ENCODE measurements around the gene SOX5.

DNA sequence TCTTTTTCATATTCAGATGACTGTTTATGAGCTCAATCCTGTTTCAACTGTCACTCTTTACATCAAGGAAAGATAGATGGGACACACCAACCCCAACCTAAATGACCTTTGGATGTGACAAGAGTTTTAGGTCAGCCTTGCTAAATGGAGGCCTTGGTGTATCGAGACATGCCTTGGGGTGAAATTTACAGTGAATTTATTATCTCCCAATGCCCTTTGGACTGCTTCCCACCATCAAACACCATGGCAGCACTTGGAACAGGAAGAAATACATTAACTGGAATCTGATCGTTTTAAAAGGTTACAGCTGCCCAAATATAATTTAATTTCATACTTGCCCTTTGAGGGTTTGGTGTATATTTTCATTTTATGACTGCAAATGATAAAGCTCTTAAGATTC lies 327.6 kb downstream of the SOX5 start:
- no peak for TF ChIP-seq POLR2A (IDR thresholded peaks at IDR 0.05)
- no peak for TF ChIP-seq CTCF (IDR thresholded peaks at IDR 0.05)

Data from esophagus squamous epithelium (tissue), 4 donors.